Uterus (tissue), 2 donors: ENCODE results near the gene MCEE.

Experiments used
- CTCF ChIP-seq, 4 experiments: fragments of 200-600 bp in 2 of 4; fragments of 450-650 bp in 2 of 4; sonication (generic) in 2 of 4; IDR thresholded peaks; one replicate each; pipeline ENCODE4 v1.5.1; 2016 to 2019; ENCODE audit warnings: antibody characterized with exemption in 4 of 4, mild to moderate bottlenecking in 2 of 4, moderate library complexity in 1 of 4
- POLR2A ChIP-seq, 2 donors: fragments of 450-650 bp; IDR thresholded peaks; one replicate each; pipeline ENCODE4 v1.6.1; 2016; ENCODE audit warnings: antibody characterized with exemption in 2 of 2, mild to moderate bottlenecking in 1 of 2, moderate library complexity in 1 of 2

- no peak for TF ChIP-seq CTCF (IDR thresholded peaks at IDR 0.05)
- TF ChIP-seq POLR2A (IDR thresholded peaks at IDR 0.05), result no peak
These were observed 9.8 kb downstream of the MCEE start for GRCh38 chr2:71120195-71120594.
